Heart left ventricle (tissue), 13 donors: ENCODE data around the gene FNDC11.

Source experiments
- POLR2A ChIP-seq, 2 donors: fragments of 450-650 bp; IDR thresholded peaks; one replicate each; pipeline ENCODE4 v1.6.1; 2017; ENCODE audit warnings: antibody characterized with exemption in 2 of 2, mild to moderate bottlenecking in 2 of 2, moderate library complexity in 2 of 2
- TF ChIP-seq, protein P1 (sequence below), 12 donors: fragments of 200-600 bp; sonication (generic) in 4 of 12; IDR thresholded peaks; one replicate each; pipeline versions ENCODE4 v1.5.0 to v1.8.0; 2018 to 2022; ENCODE audit warnings: antibody characterized with exemption in 12 of 12, mild to moderate bottlenecking in 5 of 12
- donor health status: ischemic (EF 13 %, LVEDD 7.1; RV severe dilation, severe dysfunction).
- donor health status: DM: no; HTN: yes; CAD: no.
- donor health status: DM: no; HTN: no; CAD: no.
- donor health status: ischemic (EF 25% LVEDD 6.9; RV normal size, moderate dysfunction).
- donor health status: ischemic (EF 25% LVEDD 5.7; RV mildly dilated, moderate dysfunction).
- donor health status: ischemic (EF 35%, LVEDD 5.7; RV mildly dilated, moderate dysfunction).
- donor health status: nonischemic (EF 11% LVEDD 7.7; RV severe dilation, severe dysfunction).
- donor health status: DM: yes; HTN: yes; CAD: no.
- donor health status: PGD.
- donor health status: ischemic (EF 29% LVEDD 5.4; RV normal size, mild dysfunction).
- donor health status: nonischemic (EF 23%, LVEDD 6.1; RV moderate dilation, normal function).

DNA sequence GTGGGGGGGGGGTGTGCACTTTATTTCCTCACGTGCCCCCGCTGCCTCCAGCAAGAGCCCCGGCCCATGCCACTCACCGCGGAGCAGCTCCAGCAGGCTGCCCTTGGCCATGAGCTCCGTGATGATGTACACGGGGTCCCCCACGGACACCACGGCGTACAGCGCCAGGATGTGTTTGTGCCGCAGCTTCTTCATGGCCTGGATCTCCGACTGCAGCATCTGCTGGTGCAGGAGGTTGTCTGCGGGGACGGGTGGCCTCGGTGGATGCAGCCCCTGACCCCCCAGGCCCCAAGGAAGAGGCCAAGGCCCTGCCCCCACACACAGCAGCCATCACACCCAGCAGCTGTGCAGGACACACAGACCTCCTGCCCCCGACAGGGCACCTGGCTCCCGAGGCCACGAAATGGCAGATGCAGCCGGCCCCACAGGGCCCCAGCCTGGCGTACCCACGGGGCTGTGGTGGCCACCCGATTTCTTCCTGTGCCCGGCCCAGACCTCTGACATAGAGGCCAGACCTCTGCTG is 21.4 kb upstream of the FNDC11 start:
- TF ChIP-seq, protein P1, sequence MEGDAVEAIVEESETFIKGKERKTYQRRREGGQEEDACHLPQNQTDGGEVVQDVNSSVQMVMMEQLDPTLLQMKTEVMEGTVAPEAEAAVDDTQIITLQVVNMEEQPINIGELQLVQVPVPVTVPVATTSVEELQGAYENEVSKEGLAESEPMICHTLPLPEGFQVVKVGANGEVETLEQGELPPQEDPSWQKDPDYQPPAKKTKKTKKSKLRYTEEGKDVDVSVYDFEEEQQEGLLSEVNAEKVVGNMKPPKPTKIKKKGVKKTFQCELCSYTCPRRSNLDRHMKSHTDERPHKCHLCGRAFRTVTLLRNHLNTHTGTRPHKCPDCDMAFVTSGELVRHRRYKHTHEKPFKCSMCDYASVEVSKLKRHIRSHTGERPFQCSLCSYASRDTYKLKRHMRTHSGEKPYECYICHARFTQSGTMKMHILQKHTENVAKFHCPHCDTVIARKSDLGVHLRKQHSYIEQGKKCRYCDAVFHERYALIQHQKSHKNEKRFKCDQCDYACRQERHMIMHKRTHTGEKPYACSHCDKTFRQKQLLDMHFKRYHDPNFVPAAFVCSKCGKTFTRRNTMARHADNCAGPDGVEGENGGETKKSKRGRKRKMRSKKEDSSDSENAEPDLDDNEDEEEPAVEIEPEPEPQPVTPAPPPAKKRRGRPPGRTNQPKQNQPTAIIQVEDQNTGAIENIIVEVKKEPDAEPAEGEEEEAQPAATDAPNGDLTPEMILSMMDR (IDR thresholded peaks at IDR 0.05): no peak
- no peak for TF ChIP-seq POLR2A (IDR thresholded peaks at IDR 0.05)
